OCI-M2 (cell line): Measurements from ENCODE around the gene VAPA.
"Not testable (repeated sequence)": the region's sequence is repeated elsewhere in the genome, so short reads cannot be mapped to it uniquely, and the experiment has no call there.

Experiments
- DNase-seq: peaks from one replicate; lab custom pipeline; 2025; ENCODE audit not compliant: unreplicated experiment; lab: John Stamatoyannopoulos, UW

Gene VAPA

DNA sequence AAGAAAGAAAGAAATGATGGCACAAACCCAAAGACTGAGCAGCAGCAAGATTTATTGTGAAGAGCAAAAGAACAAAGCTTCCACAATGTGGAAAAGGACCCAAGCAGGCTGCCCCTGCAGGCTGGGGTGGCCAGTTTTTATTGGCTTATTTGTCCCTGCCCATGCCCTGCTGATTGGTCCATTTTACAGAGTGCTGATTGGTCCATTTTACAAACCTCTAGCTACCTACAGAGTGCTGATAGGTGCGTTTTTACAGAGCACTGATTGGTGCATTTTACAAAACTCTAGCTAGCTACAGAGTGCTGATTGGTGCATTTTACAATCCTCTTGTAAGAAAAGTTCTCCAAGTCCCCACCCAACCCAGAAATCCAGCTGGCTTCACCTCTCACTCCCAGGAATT, 1.5 kb upstream of the VAPA start:
- DNase-seq = not testable (repeated sequence)

DNA sequence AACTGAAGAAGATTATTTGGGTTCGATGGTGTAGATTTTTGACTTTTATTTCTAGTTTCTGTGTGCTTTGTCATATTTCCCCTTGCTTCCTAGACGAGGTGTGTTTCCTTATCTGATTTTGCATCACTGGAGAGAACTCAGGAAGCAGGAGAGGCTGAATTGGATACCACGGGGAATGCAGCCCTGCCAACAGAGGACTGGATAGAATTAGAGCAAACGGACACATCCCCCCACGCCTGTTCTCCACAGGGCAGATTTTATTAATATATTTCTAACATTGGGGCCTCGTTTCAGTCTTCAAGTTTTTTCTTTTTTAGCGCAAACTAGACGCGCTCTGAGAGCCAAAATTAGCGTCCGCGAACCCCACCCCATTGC, 678 bp upstream of the VAPA start:
- DNase-seq = no peak

DNA sequence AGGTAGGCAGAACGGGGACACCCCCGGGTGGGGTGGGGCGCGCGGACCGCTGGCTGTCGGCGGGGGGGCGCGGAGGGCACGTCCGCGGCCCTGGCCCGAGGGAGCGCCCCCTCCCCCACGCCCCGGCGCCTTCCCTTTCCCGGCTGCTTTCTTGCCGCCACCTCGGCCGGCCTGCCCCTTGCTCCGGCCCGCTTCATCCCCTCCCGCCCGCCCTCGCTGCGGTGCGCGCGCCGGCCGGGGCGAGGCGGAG, 443 bp downstream of the VAPA start:
- DNase-seq = no peak

DNA sequence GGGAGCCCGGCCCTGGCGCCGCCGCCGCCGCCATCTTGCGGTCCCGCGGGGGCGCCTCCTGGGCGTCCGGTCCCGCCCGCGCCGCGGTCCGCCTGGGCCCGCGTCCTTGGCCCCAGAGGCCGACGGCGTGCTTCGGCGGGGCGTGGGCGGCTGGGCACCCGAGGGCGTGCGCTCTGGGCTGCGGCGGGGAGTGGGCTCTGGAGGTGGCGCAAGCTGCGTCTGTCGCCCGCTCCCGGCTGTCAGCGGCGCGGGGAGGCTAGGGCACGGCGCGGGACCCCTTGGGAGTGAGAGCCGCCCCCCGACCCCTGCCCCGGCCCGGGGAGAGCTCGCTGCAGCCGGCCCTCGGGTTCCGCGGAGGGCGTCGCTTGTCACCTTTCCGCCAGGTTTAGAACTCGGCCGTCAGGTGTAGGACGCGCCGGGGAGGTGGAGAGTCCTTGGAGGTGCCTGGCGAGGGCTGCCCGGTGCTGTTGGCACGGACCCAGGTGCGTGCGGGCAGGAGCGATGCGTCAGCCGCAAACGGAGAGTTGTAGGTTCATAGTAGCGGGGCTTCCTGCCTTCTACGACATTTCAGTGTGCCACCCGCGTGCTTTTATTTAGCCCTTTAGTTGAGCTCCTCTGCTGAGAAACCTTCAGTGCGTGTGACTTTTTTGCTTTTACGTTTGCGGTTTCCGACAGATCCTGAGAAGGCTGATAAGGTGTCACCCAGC, 921 bp downstream of the VAPA start:
- peak; percentile 13 for DNase-seq

DNA sequence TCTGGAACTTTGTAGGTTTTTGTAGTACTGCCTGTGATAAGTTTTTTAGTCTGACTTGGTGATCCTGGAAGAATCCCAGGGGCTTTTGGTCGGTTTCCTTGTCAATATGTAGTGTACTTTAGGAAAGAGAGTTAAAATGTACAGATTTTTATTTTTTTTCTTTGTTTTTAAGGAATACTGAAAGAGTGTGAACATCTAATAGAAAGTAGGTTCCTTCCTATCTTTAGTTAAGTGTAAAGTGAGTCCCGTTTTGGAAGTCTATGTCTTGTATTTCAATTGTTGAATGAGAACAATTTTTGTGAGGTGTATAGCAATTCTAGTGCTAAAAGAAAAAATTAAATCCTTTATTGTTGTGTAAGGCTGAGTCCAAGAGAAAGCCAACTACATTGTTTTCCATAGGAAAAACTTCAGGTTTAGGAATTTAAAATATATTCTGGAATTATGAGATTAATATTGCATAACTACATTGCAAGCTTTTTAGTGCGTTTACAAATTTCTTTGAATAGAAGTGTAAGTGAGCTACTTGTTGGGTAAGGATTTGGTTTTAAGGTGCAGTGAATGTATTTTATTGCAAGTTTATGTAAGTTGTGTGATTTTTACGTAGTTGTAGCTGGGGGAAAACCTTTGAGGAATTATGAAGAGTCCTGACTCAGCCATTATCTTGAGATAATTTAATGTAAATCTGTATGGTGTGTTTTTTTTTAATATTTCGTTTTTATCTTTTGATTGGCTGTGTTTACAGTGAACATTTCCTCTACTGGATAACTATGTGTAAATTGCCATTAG, 1.7 kb downstream of the VAPA start:
- DNase-seq = no peak

DNA sequence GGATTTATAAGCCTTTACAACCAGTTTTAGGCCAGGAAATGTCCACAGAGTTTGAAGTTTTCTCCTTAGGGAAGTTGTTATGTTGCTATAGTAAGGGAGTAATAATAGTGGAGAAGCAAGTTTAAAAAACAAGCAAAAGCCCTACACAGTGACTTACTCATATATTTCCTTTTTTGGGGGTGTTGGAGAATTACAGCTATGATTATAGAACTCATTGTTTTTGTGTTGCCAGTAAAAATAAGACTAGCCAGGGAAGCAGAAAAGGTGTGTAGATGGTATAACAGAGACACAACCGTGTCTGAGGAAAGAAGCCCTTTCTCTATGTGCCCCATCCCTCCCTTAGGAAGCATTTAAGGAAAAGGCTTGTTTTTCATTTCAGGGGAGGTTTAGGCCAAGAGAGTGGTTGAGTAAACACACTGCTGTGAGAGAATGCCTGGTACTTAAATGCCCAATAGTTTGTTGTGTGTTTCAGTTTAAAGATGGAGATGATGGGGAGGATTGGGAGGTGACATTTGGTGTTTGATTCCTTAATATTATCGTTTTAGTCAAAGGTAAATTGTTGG, 2.3 kb downstream of the VAPA start:
- DNase-seq = no peak

DNA sequence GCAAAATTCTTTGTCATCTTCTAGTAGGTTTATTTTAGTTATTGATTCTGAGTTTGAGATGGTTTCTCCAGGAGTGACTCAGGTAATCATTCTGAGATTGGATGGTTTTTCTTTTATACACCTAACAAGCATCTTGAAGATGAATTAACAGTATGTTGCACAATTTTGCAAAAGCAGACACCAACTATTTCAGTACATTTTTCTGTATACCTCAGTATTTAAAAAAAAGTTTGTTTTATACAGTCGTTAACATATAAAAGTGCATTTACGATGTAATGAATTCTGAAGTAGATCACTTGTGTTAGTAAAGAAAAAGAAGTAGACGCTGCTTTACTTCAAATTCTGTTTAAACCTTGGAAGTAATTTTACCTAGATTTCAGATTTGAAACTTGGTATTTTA, 3.0 kb downstream of the VAPA start:
- no peak for DNase-seq

DNA sequence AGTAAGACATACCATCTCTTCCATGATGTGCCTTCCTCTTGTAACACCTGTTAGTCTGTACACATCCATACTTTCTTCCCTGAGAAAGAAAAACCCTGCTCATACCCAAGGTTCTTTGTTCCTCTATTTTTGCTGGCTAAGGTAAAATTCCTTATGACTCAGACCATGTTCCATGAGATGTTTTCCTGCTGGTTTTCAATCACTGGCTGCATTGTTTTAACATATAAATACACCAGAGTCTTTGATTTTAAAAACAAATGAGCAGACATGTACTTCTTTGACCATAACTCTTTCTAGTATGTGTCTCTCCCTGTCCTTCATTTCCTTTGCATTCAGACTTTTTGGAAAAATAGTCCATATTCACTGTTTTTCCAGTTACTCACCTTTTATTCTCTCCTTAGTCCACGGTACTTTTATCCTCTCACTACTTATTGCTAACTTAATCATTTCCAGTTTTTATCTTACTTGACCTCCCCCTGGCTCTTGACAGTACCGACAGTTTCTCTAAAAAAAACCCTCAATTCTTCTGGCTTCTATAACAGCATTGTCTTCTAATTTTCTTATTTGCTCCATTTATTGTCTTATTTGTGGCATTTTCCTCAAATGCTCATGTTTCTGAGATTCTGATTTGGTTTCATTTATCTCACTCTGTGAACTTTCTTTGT, 4.3 kb downstream of the VAPA start:
- DNase-seq = no peak

DNA sequence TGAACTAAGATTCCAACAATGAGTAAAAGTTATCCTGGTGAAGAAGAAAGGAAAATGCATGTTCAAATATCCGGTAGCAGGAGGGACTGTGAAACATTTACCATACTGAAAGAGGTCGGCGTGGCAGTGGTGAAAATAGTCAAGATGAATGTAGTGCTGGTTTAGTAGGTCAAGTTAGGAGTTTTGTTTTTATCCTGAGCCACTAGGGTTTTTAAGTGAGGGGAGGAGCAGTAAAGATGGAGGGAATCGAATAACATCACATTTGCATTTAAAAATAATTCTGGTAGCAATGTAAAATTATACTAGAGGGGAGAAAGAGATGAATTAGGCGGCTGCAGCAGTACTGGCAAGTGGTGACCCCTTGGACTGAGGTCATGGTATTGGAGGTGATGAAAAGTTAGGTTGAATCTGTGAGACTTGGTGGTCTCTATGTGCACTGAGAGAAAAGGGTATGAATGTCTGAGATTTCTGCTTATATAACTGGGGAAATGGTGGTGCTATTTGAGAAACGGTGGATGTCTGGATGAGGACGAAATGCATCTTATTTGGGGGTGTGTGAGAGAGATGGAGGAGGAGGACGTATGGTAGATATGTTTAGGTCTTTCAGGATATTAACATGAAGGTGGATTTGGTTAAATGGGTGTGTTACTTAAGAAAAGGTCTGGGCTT, 5.9 kb downstream of the VAPA start:
- no peak for DNase-seq

DNA sequence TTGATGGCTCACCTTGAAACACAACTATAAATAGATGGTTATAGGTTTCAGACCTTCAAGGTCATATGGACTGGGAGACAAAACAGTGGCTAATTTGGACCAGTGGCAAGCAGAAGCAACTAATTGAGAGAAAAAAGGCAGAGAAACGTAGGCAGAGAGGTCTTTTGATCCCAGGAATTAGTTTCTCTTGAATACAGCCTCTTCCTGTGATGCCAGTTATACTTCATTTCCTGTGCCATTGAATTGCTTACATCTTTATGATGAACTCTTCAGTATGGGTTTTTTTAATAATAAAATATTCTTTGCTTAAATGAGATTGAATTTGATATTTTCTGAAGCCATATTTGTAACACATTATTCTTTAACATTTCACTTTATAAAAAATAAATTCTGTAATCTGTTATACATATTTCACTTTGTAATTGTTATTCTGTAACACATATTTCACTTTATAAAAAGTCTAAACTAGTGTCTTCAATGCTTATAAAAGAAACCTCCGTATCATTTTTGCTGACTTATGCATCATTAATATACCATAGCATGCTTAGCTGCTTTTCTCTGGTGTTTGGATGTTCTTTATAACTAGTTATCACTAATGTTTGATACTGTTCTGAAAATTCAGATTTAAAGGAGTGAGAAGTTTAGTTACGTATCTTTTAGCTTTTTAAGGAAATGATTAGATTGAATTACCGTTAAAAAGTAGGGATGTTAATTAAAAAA, 8.9 kb downstream of the VAPA start:
- DNase-seq = no peak

DNA sequence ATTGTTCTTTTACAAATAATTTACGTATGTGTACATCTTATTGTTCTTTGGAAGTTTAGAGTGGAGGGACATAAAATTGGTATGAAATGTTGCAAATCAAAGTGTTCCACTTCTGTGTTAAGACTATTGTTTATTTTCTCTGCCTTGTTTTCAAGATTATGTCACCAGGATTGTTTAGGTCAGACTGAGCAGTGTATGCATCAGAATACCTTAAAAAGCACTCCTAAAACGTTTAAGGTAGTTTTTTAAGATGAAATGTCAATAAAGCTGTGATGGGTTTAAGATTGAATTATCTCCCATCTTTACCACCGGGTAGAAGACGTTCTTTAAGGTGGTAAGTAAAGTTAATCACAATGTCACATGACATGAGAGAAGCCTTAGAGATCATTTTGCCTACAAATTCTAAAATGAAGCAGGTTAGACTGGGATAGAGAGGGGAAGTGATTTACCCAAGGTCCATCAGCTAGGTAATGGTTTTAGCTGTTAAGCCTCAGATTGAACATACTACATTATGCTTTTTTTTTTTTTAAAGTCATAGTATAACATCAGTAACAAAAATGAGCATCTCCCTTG, 10.6 kb downstream of the VAPA start:
- DNase-seq = no peak

DNA sequence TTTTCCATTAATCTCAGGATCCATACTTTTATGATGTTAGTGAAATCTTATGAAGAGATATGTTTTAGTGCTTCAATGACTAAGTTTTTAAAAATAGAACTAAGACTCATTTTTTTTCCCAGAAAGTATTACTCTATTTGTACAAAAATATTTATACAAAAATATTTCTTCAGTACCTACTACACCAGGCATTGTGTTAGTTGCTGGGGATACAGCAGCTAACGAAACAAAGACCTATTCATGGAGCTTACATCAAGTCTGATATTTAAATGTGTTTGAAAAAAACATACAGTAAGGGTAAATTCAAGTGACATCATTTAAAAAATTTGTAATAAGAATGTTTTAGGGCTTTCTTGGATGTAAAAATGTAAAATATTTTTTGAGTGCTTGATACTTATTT, 11.6 kb downstream of the VAPA start:
- no peak for DNase-seq

DNA sequence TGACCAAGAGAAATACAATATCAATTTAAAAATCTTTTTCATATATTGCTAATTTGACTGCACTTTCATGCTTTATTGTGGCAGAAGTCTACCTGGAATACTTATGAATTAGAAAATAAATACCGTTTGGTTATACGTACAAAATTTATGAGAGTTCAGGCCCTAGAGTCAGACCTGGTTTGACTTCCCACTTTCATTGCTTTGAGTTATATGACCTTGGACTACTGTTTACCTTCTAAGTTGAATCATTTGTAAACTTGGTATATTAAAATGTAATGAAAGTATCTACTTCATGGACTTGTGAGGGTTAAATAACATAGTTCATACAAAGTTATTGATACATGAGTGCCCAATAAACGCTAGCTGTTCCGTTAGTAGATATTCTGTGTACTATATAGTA, 12.0 kb downstream of the VAPA start:
- no peak for DNase-seq

DNA sequence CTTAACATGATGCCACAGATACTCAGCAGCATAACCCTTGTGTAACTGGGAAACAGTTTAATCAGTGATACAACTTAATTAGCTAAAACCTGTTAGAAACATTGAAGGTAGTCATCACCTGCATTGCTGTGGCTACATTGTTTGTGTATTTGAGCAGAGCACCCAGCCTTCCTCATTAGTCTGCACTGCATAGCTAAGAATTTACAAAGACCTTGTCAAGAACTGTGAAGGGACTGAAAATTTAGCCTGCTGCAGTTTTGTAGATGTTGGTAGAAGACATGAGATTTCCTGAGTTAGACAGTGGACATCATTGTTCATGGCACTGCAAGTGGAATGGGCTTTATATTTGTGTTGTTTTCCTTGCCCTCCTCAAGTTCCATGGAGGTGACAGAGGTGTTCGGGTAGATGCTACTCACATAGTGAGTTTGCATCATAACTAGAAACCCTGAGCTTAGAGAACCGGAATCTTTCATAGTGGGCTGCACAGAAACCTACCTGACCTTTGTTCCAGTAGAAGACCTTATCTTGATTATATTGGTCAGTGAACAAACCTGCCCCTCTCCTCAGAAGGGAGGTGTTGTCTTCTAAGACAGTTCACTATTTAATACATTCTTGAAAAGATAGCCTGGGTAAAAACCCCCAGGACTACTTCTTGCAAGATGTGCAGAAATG, 12.5 kb downstream of the VAPA start:
- no peak for DNase-seq

DNA sequence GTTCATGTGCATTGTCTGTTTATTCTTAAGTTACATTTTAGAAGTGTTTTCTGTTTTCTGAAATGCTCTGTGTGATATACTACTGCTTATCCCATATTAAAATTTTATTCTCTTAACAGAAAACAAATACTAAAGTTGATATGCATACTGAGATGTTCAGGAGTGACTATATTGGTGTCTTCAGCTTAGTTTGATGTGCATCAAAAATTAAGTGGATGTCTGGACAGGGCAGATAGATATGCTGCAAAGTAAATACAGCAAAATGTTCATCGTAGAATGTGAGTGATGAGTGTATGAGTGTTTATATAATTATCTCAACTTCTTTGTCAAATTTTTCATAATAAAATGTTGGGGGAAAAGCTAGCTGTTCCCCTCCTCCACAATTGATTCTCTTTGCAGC, 13.2 kb downstream of the VAPA start:
- DNase-seq = no peak

DNA sequence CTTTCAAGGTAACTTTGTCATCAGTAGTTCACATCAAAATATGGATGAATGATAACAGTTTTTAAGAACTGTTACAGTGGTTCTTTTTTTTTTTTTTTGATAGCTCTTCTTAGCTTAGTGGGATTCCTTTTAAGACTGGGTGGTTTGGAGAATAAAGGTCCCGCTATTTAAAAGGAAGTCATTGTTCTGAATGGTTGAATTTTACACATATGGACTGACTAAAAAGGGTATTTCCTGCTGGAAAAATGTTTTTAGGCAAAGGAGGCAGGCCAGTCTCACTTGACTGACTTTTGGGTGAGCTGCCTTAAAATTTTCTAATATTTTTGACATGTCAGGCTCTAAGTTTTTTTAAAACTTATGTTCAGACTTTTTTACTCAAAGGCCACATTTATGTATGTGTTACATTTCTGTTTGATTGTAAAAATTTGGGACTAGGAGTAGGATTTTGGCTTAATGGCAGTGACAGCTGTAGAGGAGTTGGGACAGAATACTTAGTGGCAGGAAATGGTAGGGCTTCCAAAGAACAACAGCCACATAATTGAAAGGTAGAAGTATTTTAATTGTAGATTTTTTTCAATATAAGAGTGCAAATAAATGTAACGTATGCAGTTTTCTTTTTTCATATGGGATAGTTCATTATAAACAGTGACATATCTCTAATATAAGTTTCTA, 13.7 kb downstream of the VAPA start:
- no peak for DNase-seq

DNA sequence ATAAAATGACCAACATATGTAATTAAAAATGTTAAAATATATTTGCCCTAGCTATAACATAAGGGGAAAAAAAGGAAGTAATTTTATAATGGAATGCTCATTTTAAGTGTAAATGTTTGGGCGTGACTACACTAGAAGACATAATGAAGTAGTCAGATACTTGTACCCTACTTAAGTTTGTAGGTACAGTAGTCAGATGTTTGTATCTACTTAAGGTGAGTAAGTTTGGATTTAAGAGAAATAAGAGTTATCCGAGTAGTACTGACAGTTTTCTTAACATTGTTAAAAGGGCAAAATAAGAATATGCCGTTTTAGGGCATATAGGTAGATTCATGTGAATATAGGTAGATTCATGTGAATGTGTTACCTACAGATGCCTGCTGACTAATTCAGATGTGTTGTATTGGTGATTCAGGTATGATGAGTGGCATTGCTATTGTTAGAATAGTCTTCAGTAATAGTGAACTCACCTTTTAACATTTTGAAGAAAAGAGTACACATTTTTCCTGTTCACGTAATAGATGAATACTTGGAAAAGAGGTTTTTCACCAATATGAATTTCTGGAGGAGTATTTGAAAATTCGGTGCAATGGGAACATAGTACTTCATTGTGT, 14.9 kb downstream of the VAPA start:
- DNase-seq = no peak

DNA sequence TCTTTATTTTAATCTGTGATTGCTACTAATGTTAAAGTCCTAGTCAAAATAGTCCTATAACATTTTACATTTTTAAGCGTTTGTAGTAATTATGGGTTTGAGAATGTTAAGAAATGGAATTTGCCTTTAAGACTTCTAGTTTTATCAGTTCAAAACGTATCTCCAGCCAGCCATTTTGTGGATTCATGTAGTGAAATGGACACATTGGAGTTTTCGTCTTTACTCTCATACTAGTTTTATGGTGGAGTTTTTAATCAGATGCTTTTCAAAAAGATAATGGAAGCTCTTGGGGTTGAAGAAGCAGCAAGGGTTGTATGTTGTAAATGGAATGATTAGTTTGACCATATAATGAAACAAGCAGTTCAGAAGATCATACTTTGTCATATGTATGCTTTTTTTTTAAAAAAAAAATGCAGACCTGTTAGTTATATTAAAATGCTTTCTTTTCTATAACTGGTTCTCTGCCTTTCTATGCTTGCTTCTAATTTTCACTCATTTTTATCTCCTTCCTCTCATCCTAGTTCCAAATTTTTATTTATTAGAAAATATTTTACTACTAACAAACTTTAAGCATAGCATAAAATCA, 16.6 kb downstream of the VAPA start:
- DNase-seq = no peak

DNA sequence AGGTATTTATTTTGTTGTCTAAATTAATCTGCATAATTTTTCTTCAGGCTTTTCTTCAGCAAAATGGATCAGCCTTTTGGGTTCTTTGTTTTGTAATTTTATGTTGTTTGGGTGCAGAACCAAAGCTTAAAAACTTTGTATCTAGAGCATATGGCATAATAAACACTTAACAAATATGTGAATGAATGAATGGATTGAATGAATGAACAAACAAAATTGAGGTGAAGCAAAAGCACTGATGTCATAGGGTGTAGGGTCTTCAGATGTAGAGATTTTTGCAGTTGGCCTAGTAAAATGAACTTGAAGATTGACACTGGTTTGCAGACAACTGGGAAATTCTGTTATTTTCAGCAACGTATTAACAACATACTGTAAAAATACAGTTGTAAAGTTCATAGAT, 17.3 kb downstream of the VAPA start:
- no peak for DNase-seq
